OCI-LY7 (cell line): ENCODE data around the gene KRTAP5-2.
"Not testable (repeated sequence)": the region's sequence is repeated elsewhere in the genome, so short reads cannot be mapped to it uniquely, and the experiment has no call there.

Experiments
- EZH2phosphoT487 ChIP-seq: fragments of 200-600 bp; sonication (generic); IDR thresholded peaks from 2 replicates; pipeline ENCODE4 v1.6.1; 2018; ENCODE audit warnings: low read depth, borderline replicate concordance, mild to moderate bottlenecking, mixed run types, antibody characterized with exemption, low read length, moderate library complexity, mixed read lengths
- TF ChIP-seq, protein P1 (sequence below): fragments of 200-600 bp; sonication (generic); conservative IDR thresholded peaks from 2 replicates; pipeline ENCODE4 v1.5.1; 2014; ENCODE audit warnings: mild to moderate bottlenecking, antibody characterized with exemption, low read length, moderate library complexity, mixed read lengths

- TF ChIP-seq, protein P1, sequence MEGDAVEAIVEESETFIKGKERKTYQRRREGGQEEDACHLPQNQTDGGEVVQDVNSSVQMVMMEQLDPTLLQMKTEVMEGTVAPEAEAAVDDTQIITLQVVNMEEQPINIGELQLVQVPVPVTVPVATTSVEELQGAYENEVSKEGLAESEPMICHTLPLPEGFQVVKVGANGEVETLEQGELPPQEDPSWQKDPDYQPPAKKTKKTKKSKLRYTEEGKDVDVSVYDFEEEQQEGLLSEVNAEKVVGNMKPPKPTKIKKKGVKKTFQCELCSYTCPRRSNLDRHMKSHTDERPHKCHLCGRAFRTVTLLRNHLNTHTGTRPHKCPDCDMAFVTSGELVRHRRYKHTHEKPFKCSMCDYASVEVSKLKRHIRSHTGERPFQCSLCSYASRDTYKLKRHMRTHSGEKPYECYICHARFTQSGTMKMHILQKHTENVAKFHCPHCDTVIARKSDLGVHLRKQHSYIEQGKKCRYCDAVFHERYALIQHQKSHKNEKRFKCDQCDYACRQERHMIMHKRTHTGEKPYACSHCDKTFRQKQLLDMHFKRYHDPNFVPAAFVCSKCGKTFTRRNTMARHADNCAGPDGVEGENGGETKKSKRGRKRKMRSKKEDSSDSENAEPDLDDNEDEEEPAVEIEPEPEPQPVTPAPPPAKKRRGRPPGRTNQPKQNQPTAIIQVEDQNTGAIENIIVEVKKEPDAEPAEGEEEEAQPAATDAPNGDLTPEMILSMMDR = not testable (repeated sequence)
- TF ChIP-seq EZH2phosphoT487 = not testable (repeated sequence)
These were observed 3.6 kb upstream of the KRTAP5-2 start for GRCh38 chr11:1601663-1602062.
